SIG-M5 (cell line): Measurements from ENCODE around the gene MID2.
"Not testable (repeated sequence)": the region's sequence is repeated elsewhere in the genome, so short reads cannot be mapped to it uniquely, and the experiment has no call there.

ENCODE experiments used
- DNase-seq: peaks from one replicate; lab custom pipeline; 2025; lab: John Stamatoyannopoulos, UW

Gene MID2

GRCh38 chrX:107940095-107940494 is 114.4 kb downstream of the MID2 start:
- DNase-seq = no peak

GRCh38 chrX:107955337-107955736 is 129.7 kb downstream of the MID2 start:
- not testable (repeated sequence) for DNase-seq

- no peak for DNase-seq
Observed at GRCh38 chrX:107968623-107969022, 143.0 kb downstream of the MID2 start.

GRCh38 chrX:107970073-107970472 is 144.4 kb downstream of the MID2 start:
- DNase-seq = no peak

GRCh38 chrX:107971636-107972035 is 146.0 kb downstream of the MID2 start:
- DNase-seq = no peak
